Activated naive CD8-positive, alpha-beta T cell treated with anti-CD3 and anti-CD28 coated beads, Interleukin-2, amount 10 ng/mL, durations not matched to agents 7 days and 5 days (primary cell): ENCODE results near the gene DAGLA. TPM values are rescaled to one million over a fixed set of nuclear protein-coding genes. Genes with fewer than 3 reads are reported as not detected.

ENCODE experiments used
- ATAC-seq: fragments of 150-1000 bp; cut with Tn5 transposase; one replicate; pipeline ENCODE4 v1.10.0; 2021; ENCODE audit warnings: low read depth, moderate library complexity
- POLR2A ChIA-PET: fragments of 350-600 bp; sonication (Branson Sonifier 250); formaldehyde crosslinking; loops from one replicate; lab custom pipeline; 2021; ENCODE audit warnings: antibody characterized with exemption; lab: Charles Lee
- DNase-seq: peaks from one replicate; pipeline ENCODE4 v3.0.0; 2021
- H3K27ac Mint-ChIP-seq: one replicate; pipeline ENCODE4 v1.8.0; 2022; ENCODE audit warnings: mild to moderate bottlenecking, mixed read lengths
- H3K27me3 Mint-ChIP-seq: one replicate; pipeline ENCODE4 v1.8.0; 2022; ENCODE audit warnings: mild to moderate bottlenecking, moderate library complexity, mixed read lengths
- H3K36me3 Mint-ChIP-seq: one replicate; pipeline ENCODE4 v1.8.0; 2021; ENCODE audit warnings: mild to moderate bottlenecking, mixed read lengths
- H3K4me1 Mint-ChIP-seq: one replicate; pipeline ENCODE4 v1.8.0; 2021; ENCODE audit warnings: mixed read lengths
- H3K4me3 Mint-ChIP-seq: one replicate; pipeline ENCODE4 v1.8.0; 2022; ENCODE audit warnings: mild to moderate bottlenecking, moderate library complexity, mixed read lengths
- H3K9me3 Mint-ChIP-seq: one replicate; pipeline ENCODE4 v1.8.0; 2021; ENCODE audit warnings: mixed read lengths
- total RNA-seq, 2 experiments: library from RNA; stranded (reverse); gene quantifications; one replicate each; pipeline ENCODE4 v1.2.3, GENCODE V29; 2021

Gene DAGLA
- total RNA-seq, 2 experiments from 2014 or later: 0.08 to 0.14 TPM

- Mint-ChIP-seq H3K36me3 (peaks cover 29% of the 10 kb centered on the region), H3K9me3 (no peaks in the 10 kb centered on the region)
- peak; percentile 35 for ATAC-seq
Observed at GRCh38 chr11:61793083-61793828, 113.1 kb downstream of the DAGLA start.

GRCh38 chr11:61793829-61794204 is 113.6 kb downstream of the DAGLA start:
- POLR2A ChIA-PET: interaction anchor here (1.3 to 3.7 kb wide), 5 partner anchors 8 to 154 kb away, joined by 3 to 34 read pairs (median 7); partner anchors contain the start of genes FADS1 and FADS2
- Mint-ChIP-seq H3K4me3 (peak overlapping the region; percentile 91), H3K36me3 (peaks cover 29% of the 10 kb centered on the region)

More at GRCh38 chr11:61793083-61793828, 113.1 kb downstream of the DAGLA start:
- no peak for DNase-seq
- Mint-ChIP-seq H3K27me3 (no peaks in the 10 kb centered on the region), H3K4me3 (peak overlapping the region; percentile 91), H3K4me1 (peaks cover 49% of the 10 kb centered on the region), H3K27ac (peak overlapping the region; percentile 99)
- POLR2A ChIA-PET: interaction anchor here (0.6 to 3.7 kb wide), 17 partner anchors 9 to 462 kb away, joined by 3 to 34 read pairs (median 4); partner anchors contain the start of genes CPSF7, FADS1, FADS2 and MYRF

GRCh38 chr11:61794579-61794978 is 114.4 kb downstream of the DAGLA start:
- Mint-ChIP-seq H3K9me3 (no peaks in the 10 kb centered on the region), H3K27ac (no peak overlapping the region), H3K4me1 (peaks cover 47% of the 10 kb centered on the region), H3K27me3 (no peaks in the 10 kb centered on the region), H3K36me3 (peaks cover 24% of the 10 kb centered on the region), H3K4me3 (peak overlapping the region; percentile 46)
- ATAC-seq: no peak
- POLR2A ChIA-PET: interaction anchor here (3.7 kb wide), 1 partner anchor 21 kb away, joined by 34 read pairs; the partner anchor contains the start of gene FADS1
- no peak for DNase-seq

More at GRCh38 chr11:61793829-61794204, 113.6 kb downstream of the DAGLA start:
- H3K27ac Mint-ChIP-seq: peak overlapping the region; percentile 76
- H3K27me3 Mint-ChIP-seq: no peaks in the 10 kb centered on the region
- H3K9me3 Mint-ChIP-seq: no peaks in the 10 kb centered on the region
- no peak for DNase-seq
- peaks cover 44% of the 10 kb centered on the region for H3K4me1 Mint-ChIP-seq
- no peak for ATAC-seq

GRCh38 chr11:61795459-61795858 is 115.3 kb downstream of the DAGLA start:
- DNase-seq: no peak
- Mint-ChIP-seq H3K27me3 (no peaks in the 10 kb centered on the region), H3K27ac (no peak overlapping the region), H3K36me3 (peaks cover 24% of the 10 kb centered on the region), H3K4me1 (peaks cover 44% of the 10 kb centered on the region), H3K4me3 (peak overlapping the region; percentile 46), H3K9me3 (no peaks in the 10 kb centered on the region)
- no peak for ATAC-seq
- POLR2A ChIA-PET: no interaction called here

GRCh38 chr11:61795876-61796526 is 115.8 kb downstream of the DAGLA start:
- H3K4me1 Mint-ChIP-seq: peaks cover 40% of the 10 kb centered on the region
- H3K36me3 Mint-ChIP-seq: peaks cover 24% of the 10 kb centered on the region

More at GRCh38 chr11:61795876-61796526, 115.8 kb downstream of the DAGLA start:
- no peaks in the 10 kb centered on the region for H3K27me3 Mint-ChIP-seq
- POLR2A ChIA-PET: interaction anchor here (0.8 kb wide), 1 partner anchor 38 kb away, joined by 4 read pairs; no protein-coding TSS in a partner anchor
- no peak for DNase-seq
- H3K4me3 Mint-ChIP-seq: no peak overlapping the region
- H3K27ac Mint-ChIP-seq: no peak overlapping the region
- ATAC-seq: no peak
- H3K9me3 Mint-ChIP-seq: no peaks in the 10 kb centered on the region

Other genes with a start within 250 kb of the DAGLA start
- gene LRRC10B, start 171.6 kb upstream of the DAGLA start, total RNA-seq: not detected
- not detected for gene SYT7, start 99.3 kb upstream of the DAGLA start, total RNA-seq
- 1 to 10 TPM; 3.4 TPM for gene MYRF, start 72.2 kb downstream of the DAGLA start, total RNA-seq
- gene TMEM258, start 112.2 kb downstream of the DAGLA start, total RNA-seq: 100 to 1,000 TPM; 127 to 140 TPM
- gene FEN1, start 112.5 kb downstream of the DAGLA start, total RNA-seq: 10 to 100 TPM; 87.1 to 88.7 TPM
- 10 to 100 TPM; 53.2 to 54.7 TPM for gene FADS1, start 136.6 kb downstream of the DAGLA start, total RNA-seq
- 100 to 1,000 TPM; 245 to 280 TPM for gene FADS2, start 147.9 kb downstream of the DAGLA start, total RNA-seq
- gene FADS3, start 211.2 kb downstream of the DAGLA start, total RNA-seq: 1 to 10 TPM; 4.7 TPM
- 1 to 10 TPM in 1 of 2 experiments, under 1 TPM in 1; 0.28 to 1.6 TPM for gene RAB3IL1, start 237.2 kb downstream of the DAGLA start, total RNA-seq